Measurements from ENCODE around the gene NSD1.
"Not testable (repeated sequence)": the region's sequence is repeated elsewhere in the genome, so short reads cannot be mapped to it uniquely, and the experiment has no call there.

DNA sequence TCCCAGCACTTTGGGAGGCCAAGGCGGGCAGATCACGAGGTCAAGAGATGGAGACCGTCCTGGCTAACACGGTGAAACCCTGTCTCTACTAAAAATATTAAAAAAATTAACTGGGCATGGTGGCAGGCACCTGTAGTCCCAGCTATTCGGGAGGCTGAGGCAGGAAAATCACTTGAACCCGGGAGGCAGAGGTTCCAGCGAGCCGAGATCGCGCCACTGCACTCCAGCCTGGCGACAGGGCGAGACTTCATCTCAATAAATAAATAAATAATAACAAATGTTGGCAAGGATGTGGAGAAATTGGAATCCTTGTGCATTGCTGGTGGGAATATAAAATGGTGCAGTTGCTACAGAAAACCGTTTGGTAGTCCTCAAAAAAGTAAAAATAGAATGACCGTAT lies 209.4 kb downstream of the NSD1 start:
- TF ChIP-seq EZH2phosphoT487 (IDR thresholded peaks at IDR 0.05; ENCODE audit: low read depth, severe bottlenecking, unreplicated experiment); EZH2 (IDR thresholded peaks at IDR 0.05; ENCODE audit: borderline replicate concordance): not testable (repeated sequence)
- TF ChIP-seq, protein P1, sequence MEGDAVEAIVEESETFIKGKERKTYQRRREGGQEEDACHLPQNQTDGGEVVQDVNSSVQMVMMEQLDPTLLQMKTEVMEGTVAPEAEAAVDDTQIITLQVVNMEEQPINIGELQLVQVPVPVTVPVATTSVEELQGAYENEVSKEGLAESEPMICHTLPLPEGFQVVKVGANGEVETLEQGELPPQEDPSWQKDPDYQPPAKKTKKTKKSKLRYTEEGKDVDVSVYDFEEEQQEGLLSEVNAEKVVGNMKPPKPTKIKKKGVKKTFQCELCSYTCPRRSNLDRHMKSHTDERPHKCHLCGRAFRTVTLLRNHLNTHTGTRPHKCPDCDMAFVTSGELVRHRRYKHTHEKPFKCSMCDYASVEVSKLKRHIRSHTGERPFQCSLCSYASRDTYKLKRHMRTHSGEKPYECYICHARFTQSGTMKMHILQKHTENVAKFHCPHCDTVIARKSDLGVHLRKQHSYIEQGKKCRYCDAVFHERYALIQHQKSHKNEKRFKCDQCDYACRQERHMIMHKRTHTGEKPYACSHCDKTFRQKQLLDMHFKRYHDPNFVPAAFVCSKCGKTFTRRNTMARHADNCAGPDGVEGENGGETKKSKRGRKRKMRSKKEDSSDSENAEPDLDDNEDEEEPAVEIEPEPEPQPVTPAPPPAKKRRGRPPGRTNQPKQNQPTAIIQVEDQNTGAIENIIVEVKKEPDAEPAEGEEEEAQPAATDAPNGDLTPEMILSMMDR (IDR thresholded peaks at IDR 0.05; ENCODE audit: poor library complexity), result not testable (repeated sequence)
